Tibial artery (tissue), 4 donors: ENCODE data around the gene NAA25.
"Not testable (repeated sequence)": the region's sequence is repeated elsewhere in the genome, so short reads cannot be mapped to it uniquely, and the experiment has no call there.

Experiments used
- DNase-seq, 2 donors: peaks; one replicate each; pipeline ENCODE4 v3.0.0-alpha.2; 2019
- H3K27ac ChIP-seq, 2 donors: fragments of 200-600 bp; sonication (generic) in 1 of 2; 1 replicate in 1 of 2; 2 replicates in 1 of 2; pipeline ENCODE4 v1.5.1; 2018 to 2019; ENCODE audit warnings: mild to moderate bottlenecking in 1 of 2
- H3K27me3 ChIP-seq, 2 donors: fragments of 200-600 bp; sonication (generic) in 1 of 2; one replicate each; pipeline versions ENCODE4 v1.5.1 to v1.6.0; 2016 to 2019
- H3K36me3 ChIP-seq, 3 donors: fragments of 200-600 bp; sonication (generic) in 2 of 3; one replicate each; pipeline ENCODE4 v1.5.1; 2016 to 2019; ENCODE audit warnings: mild to moderate bottlenecking in 2 of 3
- H3K4me1 ChIP-seq, 4 donors: fragments of 200-600 bp; sonication (generic) in 2 of 4; 1 replicate in 3 of 4; 2 replicates in 1 of 4; pipeline ENCODE4 v1.5.1; 2016 to 2019
- H3K4me3 ChIP-seq, 2 donors: fragments of 200-600 bp; sonication (generic) in 1 of 2; 1 replicate in 1 of 2; 2 replicates in 1 of 2; pipeline ENCODE4 v1.5.1; 2018 to 2019; ENCODE audit warnings: mild to moderate bottlenecking in 2 of 2
- H3K9me3 ChIP-seq, 3 donors: fragments of 200-600 bp; sonication (generic) in 1 of 3; one replicate each; pipeline ENCODE4 v1.5.1; 2016 to 2019
- CTCF ChIP-seq, 2 experiments: fragments of 200-600 bp in 1 of 2; fragments of 450-650 bp in 1 of 2; IDR thresholded peaks; one replicate each; pipeline ENCODE4 v1.5.1; 2017 to 2019; ENCODE audit warnings: antibody characterized with exemption in 2 of 2, mild to moderate bottlenecking in 1 of 2, moderate library complexity in 1 of 2
- intact Hi-C: fragments of 100-400 bp; cut with DNase I; formaldehyde crosslinking; loops from one replicate; pipeline ENCODE4 v1.15.0; 2023; ENCODE audit warnings: low total_unique reads

The NAA25 gene

GRCh38 chr12:112105891-112106290 is 2.7 kb downstream of the NAA25 start:
- Histone ChIP-seq H3K27me3 (no peaks in the 10 kb centered on the region), H3K36me3 (peaks cover 0 to 10% (median 6%) of the 10 kb centered on the region in 3 donors), H3K27ac (no peak overlapping the region), H3K4me3 (no peak overlapping the region), H3K9me3 (no peaks in the 10 kb centered on the region), H3K4me1 (peaks cover 0 to 45% (median 29%) of the 10 kb centered on the region in 4 donors)
- no peak for DNase-seq
- intact Hi-C loops: no loop called here
- no peak for TF ChIP-seq CTCF (IDR thresholded peaks at IDR 0.05)

- H3K27me3 ChIP-seq: no peaks in the 10 kb centered on the region
- peaks cover 0 to 27% (median 6%) of the 10 kb centered on the region in 3 donors for H3K36me3 ChIP-seq
- DNase-seq: peak in 1 of 2 donors; percentile 27
- TF ChIP-seq CTCF (IDR thresholded peaks at IDR 0.05): no peak
- no peaks in the 10 kb centered on the region for H3K9me3 ChIP-seq
- no peak overlapping the region for H3K4me3 ChIP-seq
- no peak overlapping the region for H3K27ac ChIP-seq
- peaks cover 0 to 42% (median 24%) of the 10 kb centered on the region in 4 donors for H3K4me1 ChIP-seq
- intact Hi-C loops: no loop called here
These were observed 4.7 kb downstream of the NAA25 start for GRCh38 chr12:112103758-112104503.

GRCh38 chr12:112102746-112103145 is 5.8 kb downstream of the NAA25 start:
- intact Hi-C loops: not testable (repeated sequence)

GRCh38 chr12:112102127-112102526 is 6.5 kb downstream of the NAA25 start:
- Histone ChIP-seq H3K27me3 (no peaks in the 10 kb centered on the region), H3K36me3 (peaks cover 0 to 43% (median 6%) of the 10 kb centered on the region in 3 donors), H3K4me3 (no peak overlapping the region), H3K4me1 (peaks cover 0 to 33% (median 18%) of the 10 kb centered on the region in 4 donors), H3K27ac (no peak overlapping the region), H3K9me3 (no peaks in the 10 kb centered on the region)
- intact Hi-C loops: no loop called here
- no peak for TF ChIP-seq CTCF (IDR thresholded peaks at IDR 0.05)
- DNase-seq: peak in 1 of 2 donors; percentile 11

More at GRCh38 chr12:112102746-112103145, 5.8 kb downstream of the NAA25 start:
- Histone ChIP-seq H3K4me1 (peaks cover 0 to 39% (median 22%) of the 10 kb centered on the region in 4 donors), H3K36me3 (peaks cover 0 to 37% (median 6%) of the 10 kb centered on the region in 3 donors)
- not testable (repeated sequence) for H3K4me3 ChIP-seq, H3K9me3 ChIP-seq, H3K27ac ChIP-seq, H3K27me3 ChIP-seq
- peak in 1 of 2 donors; percentile 17 for DNase-seq

- intact Hi-C loops, H3K27ac ChIP-seq, H3K4me3 ChIP-seq, H3K9me3 ChIP-seq, H3K27me3 ChIP-seq: not testable (repeated sequence)
- DNase-seq: peak in 1 of 2 donors; percentile 13
- peaks cover 0 to 35% (median 7%) of the 10 kb centered on the region in 4 donors for H3K4me1 ChIP-seq
- peaks cover 0 to 48% (median 6%) of the 10 kb centered on the region in 3 donors for H3K36me3 ChIP-seq
These were observed 8.1 kb downstream of the NAA25 start for GRCh38 chr12:112100500-112100899.

- Histone ChIP-seq H3K36me3 (peaks cover under 1 to 50% (median 8%) of the 10 kb centered on the region in 3 donors), H3K27ac (no peak overlapping the region), H3K4me3 (no peak overlapping the region), H3K27me3 (no peaks in the 10 kb centered on the region), H3K4me1 (peaks cover 0 to 11% (median 1%) of the 10 kb centered on the region in 4 donors), H3K9me3 (no peaks in the 10 kb centered on the region)
- intact Hi-C loops: loop anchor here (10.0 kb wide), 1 partner anchor 1633 kb away; the partner anchor contains the start of genes FAM216A and GPN3
- TF ChIP-seq CTCF (IDR thresholded peaks at IDR 0.05): no peak
- DNase-seq: no peak
These were observed 10.9 kb downstream of the NAA25 start for GRCh38 chr12:112097641-112098040.
